Tibial artery (tissue), 4 donors: ENCODE measurements around the gene SMARCA4.
"Not testable (repeated sequence)": the region's sequence is repeated elsewhere in the genome, so short reads cannot be mapped to it uniquely, and the experiment has no call there.

Source experiments
- DNase-seq, 2 donors: peaks; one replicate each; pipeline ENCODE4 v3.0.0-alpha.2; 2019
- H3K27ac ChIP-seq, 2 donors: fragments of 200-600 bp; sonication (generic) in 1 of 2; 1 replicate in 1 of 2; 2 replicates in 1 of 2; pipeline ENCODE4 v1.5.1; 2018 to 2019; ENCODE audit warnings: mild to moderate bottlenecking in 1 of 2
- H3K27me3 ChIP-seq, 2 donors: fragments of 200-600 bp; sonication (generic) in 1 of 2; one replicate each; pipeline versions ENCODE4 v1.5.1 to v1.6.0; 2016 to 2019
- H3K36me3 ChIP-seq, 3 donors: fragments of 200-600 bp; sonication (generic) in 2 of 3; one replicate each; pipeline ENCODE4 v1.5.1; 2016 to 2019; ENCODE audit warnings: mild to moderate bottlenecking in 2 of 3
- H3K4me1 ChIP-seq, 4 donors: fragments of 200-600 bp; sonication (generic) in 2 of 4; 1 replicate in 3 of 4; 2 replicates in 1 of 4; pipeline ENCODE4 v1.5.1; 2016 to 2019
- H3K4me3 ChIP-seq, 2 donors: fragments of 200-600 bp; sonication (generic) in 1 of 2; 1 replicate in 1 of 2; 2 replicates in 1 of 2; pipeline ENCODE4 v1.5.1; 2018 to 2019; ENCODE audit warnings: mild to moderate bottlenecking in 2 of 2
- H3K9me3 ChIP-seq, 3 donors: fragments of 200-600 bp; sonication (generic) in 1 of 3; one replicate each; pipeline ENCODE4 v1.5.1; 2016 to 2019
- intact Hi-C: fragments of 100-400 bp; cut with DNase I; formaldehyde crosslinking; loops from one replicate; pipeline ENCODE4 v1.15.0; 2023; ENCODE audit warnings: low total_unique reads
- TF ChIP-seq, protein P1 (sequence below), 2 experiments: fragments of 200-600 bp in 1 of 2; fragments of 450-650 bp in 1 of 2; IDR thresholded peaks; one replicate each; pipeline ENCODE4 v1.5.1; 2017 to 2019; ENCODE audit warnings: antibody characterized with exemption in 2 of 2, mild to moderate bottlenecking in 1 of 2, moderate library complexity in 1 of 2

SMARCA4 gene

DNA sequence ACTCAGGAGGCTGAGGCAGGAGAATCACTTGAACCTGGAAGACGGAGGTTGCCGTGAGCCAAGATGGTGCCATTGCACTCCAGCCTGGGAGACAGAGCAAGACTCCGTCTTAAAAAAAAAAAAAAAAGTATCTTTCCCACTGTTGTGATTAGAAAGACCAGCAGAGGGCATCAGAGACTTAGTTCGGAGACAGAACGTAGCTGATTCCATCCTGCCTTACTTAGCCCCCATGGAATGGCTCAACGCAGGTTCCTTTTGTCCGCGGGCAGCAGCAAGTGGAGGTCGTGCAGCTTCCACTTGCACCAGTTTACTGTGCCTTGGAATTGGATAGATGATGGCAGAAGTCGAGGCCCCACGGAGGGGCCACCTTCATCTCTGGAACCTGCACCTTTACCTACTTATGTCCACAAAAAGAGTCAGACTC is 24.2 kb upstream of the SMARCA4 start:
- peaks cover 0 to 7% (median 2%) of the 10 kb centered on the region in 4 donors for H3K4me1 ChIP-seq
- no peak overlapping the region for H3K27ac ChIP-seq
- H3K9me3 ChIP-seq, result no peaks in the 10 kb centered on the region
- no peak overlapping the region for H3K4me3 ChIP-seq
- peaks cover 0 to 17% (median 13%) of the 10 kb centered on the region in 3 donors for H3K36me3 ChIP-seq
- TF ChIP-seq, protein P1, sequence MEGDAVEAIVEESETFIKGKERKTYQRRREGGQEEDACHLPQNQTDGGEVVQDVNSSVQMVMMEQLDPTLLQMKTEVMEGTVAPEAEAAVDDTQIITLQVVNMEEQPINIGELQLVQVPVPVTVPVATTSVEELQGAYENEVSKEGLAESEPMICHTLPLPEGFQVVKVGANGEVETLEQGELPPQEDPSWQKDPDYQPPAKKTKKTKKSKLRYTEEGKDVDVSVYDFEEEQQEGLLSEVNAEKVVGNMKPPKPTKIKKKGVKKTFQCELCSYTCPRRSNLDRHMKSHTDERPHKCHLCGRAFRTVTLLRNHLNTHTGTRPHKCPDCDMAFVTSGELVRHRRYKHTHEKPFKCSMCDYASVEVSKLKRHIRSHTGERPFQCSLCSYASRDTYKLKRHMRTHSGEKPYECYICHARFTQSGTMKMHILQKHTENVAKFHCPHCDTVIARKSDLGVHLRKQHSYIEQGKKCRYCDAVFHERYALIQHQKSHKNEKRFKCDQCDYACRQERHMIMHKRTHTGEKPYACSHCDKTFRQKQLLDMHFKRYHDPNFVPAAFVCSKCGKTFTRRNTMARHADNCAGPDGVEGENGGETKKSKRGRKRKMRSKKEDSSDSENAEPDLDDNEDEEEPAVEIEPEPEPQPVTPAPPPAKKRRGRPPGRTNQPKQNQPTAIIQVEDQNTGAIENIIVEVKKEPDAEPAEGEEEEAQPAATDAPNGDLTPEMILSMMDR (IDR thresholded peaks at IDR 0.05), result peak; percentile 44 to 53
- no peak for DNase-seq
- intact Hi-C loops, result loop anchor here (5.0 kb wide), 1 partner anchor 196 kb away; no protein-coding TSS in a partner anchor
- H3K27me3 ChIP-seq, result no peaks in the 10 kb centered on the region

DNA sequence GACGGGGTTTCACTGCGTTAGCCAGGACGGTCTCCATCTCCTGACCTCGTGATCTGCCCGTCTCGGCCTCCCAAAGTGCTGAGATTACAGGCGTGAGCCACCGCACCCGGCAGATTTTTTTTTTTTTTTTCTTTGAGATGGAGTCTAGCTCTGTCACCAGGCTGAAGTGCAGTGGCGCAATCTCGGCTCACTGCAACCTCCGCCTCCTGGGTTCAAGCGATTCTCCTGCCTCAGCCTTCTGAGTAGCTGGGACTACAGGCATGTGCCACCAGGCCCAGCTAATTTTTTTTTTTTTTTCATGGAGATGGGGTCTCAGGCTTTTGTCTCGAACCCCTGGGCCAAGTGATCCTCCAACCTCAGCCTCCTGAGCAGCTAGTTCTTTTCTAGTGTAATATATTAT is 19.2 kb upstream of the SMARCA4 start:
- intact Hi-C loops, H3K27ac ChIP-seq: not testable (repeated sequence)

DNA sequence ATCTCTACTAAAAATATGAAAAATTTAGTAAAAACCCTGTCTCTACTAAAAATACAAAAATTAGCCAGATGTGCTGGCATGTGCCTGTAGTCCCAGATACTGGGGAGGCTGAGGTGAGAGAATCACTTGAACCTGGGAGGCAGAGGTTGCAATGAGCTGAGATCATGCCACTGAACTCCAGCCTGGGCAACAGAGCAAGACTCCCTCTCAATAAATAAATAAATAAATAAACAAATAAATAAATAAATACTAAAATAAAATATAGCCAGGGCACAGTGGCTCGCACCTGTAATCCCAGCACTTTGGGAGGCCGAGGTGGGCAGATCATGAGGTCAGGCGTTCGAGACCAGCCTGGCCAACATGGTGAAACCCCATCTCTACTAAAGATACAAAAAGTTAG is 17.4 kb upstream of the SMARCA4 start:
- intact Hi-C loops, H3K4me1 ChIP-seq: not testable (repeated sequence)

More for the DNA sequence above, 19.2 kb upstream of the SMARCA4 start:
- not testable (repeated sequence) for H3K27me3 ChIP-seq, H3K4me1 ChIP-seq, H3K9me3 ChIP-seq, H3K4me3 ChIP-seq, H3K36me3 ChIP-seq, DNase-seq

DNA sequence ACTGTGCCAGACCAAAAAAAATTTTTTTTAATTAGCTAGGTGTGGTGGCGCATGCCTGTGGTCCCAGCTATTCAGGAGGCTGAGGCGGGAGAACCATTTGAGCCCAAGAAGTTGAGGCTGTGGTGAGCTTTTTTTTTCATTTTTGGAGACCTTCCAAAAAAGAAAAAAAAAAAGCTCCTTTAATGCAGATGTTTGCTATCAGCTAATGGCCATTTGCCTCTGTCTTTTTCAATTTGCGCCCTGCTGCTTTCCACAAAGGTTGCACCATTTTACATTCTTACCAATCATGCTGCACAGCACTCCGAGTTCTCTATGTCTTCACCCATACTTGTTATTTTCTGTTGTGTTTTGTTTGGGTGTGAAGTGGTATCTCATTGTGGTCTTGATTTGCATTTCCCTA is 15.6 kb upstream of the SMARCA4 start:
- DNase-seq, result no peak
- no peaks in the 10 kb centered on the region for H3K27me3 ChIP-seq
- no peaks in the 10 kb centered on the region for H3K9me3 ChIP-seq
- H3K4me3 ChIP-seq, result no peak overlapping the region
- H3K36me3 ChIP-seq, result no peaks in the 10 kb centered on the region
- TF ChIP-seq, protein P1 (IDR thresholded peaks at IDR 0.05), result no peak
- H3K4me1 ChIP-seq, result peaks cover 0 to 5% (median 0%) of the 10 kb centered on the region in 4 donors
- H3K27ac ChIP-seq, result no peak overlapping the region
- intact Hi-C loops, result no loop called here

More for the DNA sequence above, 17.4 kb upstream of the SMARCA4 start:
- H3K27ac ChIP-seq, H3K36me3 ChIP-seq, H3K9me3 ChIP-seq, H3K4me3 ChIP-seq, DNase-seq, H3K27me3 ChIP-seq: not testable (repeated sequence)

DNA sequence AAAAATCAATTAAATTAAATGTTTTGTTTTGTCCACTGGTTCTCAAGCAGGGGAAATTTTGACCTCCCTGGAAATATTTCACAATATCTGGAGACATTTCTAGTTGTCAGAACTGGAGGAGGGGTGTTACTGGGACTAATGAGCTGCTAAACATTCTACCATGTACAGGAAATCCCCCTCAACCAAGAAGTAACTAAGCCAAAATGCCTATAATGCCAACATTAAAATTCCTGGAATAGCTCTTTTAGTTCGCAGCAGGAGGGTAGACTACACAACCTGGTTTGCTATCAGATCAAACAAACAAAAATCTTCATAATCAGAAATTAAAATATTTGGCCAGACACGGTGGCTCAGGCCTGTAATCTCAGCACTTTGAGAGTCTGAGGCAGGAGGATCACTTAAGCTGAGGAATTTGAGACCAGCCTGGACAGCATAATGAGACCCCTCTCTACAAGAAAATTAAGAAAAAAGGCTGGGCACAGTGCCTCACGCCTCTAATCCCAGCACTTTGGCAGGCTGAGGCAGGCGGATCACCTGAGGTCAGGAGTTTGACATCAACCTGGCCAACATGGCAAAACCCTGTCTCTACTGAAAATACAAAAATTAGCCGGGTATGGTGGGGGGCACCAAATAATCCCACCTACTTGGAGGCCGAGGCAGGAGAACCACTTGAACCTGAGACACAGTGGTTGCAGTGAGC is 13.7 kb upstream of the SMARCA4 start:
- Histone ChIP-seq H3K4me3 (no peak overlapping the region), H3K27me3 (no peaks in the 10 kb centered on the region), H3K9me3 (no peaks in the 10 kb centered on the region), H3K36me3 (no peaks in the 10 kb centered on the region), H3K27ac (no peak overlapping the region), H3K4me1 (peaks cover 0 to 4% (median 0%) of the 10 kb centered on the region in 4 donors)
- no peak for DNase-seq
- TF ChIP-seq, protein P1 (IDR thresholded peaks at IDR 0.05), result no peak
- intact Hi-C loops, result no loop called here

DNA sequence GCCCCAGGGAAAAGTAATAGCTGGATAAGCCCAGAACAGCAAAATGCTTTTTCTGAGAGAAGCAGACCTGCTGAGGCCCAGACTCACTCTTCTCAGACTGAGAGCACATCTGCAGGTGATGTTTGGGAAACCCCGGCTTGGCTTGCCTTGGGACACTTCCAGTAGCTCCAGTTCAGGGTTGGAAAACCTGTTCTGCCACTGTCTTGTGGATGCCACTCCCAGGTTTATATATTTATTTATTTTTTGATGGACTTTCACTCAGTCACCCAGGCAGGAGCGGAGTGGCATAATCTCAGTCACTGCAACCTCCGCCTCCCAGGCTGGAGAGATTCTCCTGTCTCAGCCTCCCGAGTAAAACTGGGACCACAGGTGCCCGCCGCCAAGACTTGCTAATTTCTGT is 8.0 kb upstream of the SMARCA4 start:
- Histone ChIP-seq H3K27me3 (no peaks in the 10 kb centered on the region), H3K36me3 (no peaks in the 10 kb centered on the region), H3K9me3 (no peaks in the 10 kb centered on the region), H3K4me3 (no peak overlapping the region), H3K4me1 (no peaks in the 10 kb centered on the region), H3K27ac (no peak overlapping the region)
- TF ChIP-seq, protein P1 (IDR thresholded peaks at IDR 0.05), result no peak
- no peak for DNase-seq
- intact Hi-C loops, result no loop called here

DNA sequence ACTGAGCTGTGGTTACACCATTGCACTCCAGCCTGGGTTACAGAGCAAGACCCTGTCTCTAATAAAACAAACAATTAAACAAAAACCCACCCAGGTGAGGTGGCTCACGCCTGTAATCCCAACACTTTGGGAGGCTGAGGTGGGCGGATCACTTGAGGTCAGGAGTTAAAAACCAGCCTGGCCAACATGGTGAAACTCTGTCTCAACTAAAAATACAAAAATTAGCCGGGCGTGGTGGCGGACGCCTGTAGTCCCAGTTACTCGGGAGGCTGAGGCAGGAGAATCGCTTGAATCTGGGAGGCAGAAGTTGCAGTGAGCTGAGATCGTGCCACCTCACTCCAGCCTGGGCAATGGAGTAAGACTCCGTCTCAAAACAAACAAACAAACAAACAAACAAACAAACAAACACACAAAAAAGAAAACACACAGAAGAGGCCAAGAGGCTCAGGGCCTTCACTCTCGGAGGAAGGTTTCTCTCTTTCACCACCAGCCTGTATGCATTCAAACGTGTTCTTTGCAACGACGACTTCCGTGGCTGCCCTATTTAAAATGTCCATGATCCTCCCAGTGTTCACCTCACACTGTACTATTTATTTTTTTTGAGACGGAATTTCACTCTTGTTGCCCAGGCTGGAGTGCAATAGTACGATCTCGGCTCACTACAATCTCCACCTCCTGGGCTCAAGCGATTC is 1.4 kb upstream of the SMARCA4 start:
- H3K9me3 ChIP-seq, H3K36me3 ChIP-seq, intact Hi-C loops, DNase-seq, H3K27me3 ChIP-seq: not testable (repeated sequence)
- Histone ChIP-seq H3K4me1 (peaks cover 0 to 27% (median 19%) of the 10 kb centered on the region in 4 donors), H3K4me3 (peak overlapping the region in 1 of 2 donors; percentile 84), H3K27ac (peak overlapping the region in 1 of 2 donors; percentile 86)
